Erythroblast (primary cell): ENCODE measurements around the gene HSD11B2.
A peak's percentile ranks its signal among the peaks of the same experiment; 100 is the strongest.

ENCODE experiments used
- DNase-seq, 2 experiments: peaks; one replicate each; lab custom pipeline; 2025; lab: John Stamatoyannopoulos, UW
- GATA1 ChIP-seq: IDR thresholded peaks from 2 replicates; pipeline ENCODE4 v1.6.1; 2011; ENCODE audit warnings: low read depth, mild to moderate bottlenecking, control low read depth, low read length, moderate library complexity
- POLR2A ChIP-seq: IDR thresholded peaks from 2 replicates; pipeline ENCODE4 v1.6.1; 2011; ENCODE audit warnings: mild to moderate bottlenecking, low read length

The HSD11B2 gene

GRCh38 chr16:67430977-67431774 is at the start of gene HSD11B2:
HSD11B2 (plus strand) TSS chr16:67431121; CDS start chr16:67431249, 128 bp downstream.
- no peak for TF ChIP-seq POLR2A
- TF ChIP-seq GATA1 = no peak
- DNase-seq = peak; percentile 53

GRCh38 chr16:67383284-67383683 is 47.6 kb upstream of the HSD11B2 start:
- TF ChIP-seq GATA1 (no peak), POLR2A (no peak)

GRCh38 chr16:67384778-67385510 is 46.0 kb upstream of the HSD11B2 start:
- no peak for DNase-seq
- TF ChIP-seq GATA1 (no peak), POLR2A (no peak)

More at GRCh38 chr16:67383284-67383683, 47.6 kb upstream of the HSD11B2 start:
- no peak for DNase-seq

- no peak for TF ChIP-seq POLR2A
- no peak for DNase-seq
Measured at GRCh38 chr16:67386861-67387455, 44.0 kb upstream of the HSD11B2 start.

GRCh38 chr16:67387479-67388079 is 43.3 kb upstream of the HSD11B2 start:
- DNase-seq = no peak
- no peak for TF ChIP-seq GATA1
- no peak for TF ChIP-seq POLR2A

- TF ChIP-seq GATA1 (no peak), POLR2A (no peak)
- DNase-seq = no peak
Measured at GRCh38 chr16:67388191-67388590, 42.7 kb upstream of the HSD11B2 start.

- no peak for DNase-seq
- TF ChIP-seq POLR2A = no peak
Measured at GRCh38 chr16:67388591-67388990, 42.3 kb upstream of the HSD11B2 start.

GRCh38 chr16:67389911-67390815 is 40.8 kb upstream of the HSD11B2 start:
- no peak for DNase-seq
- TF ChIP-seq POLR2A (no peak), GATA1 (no peak)

- TF ChIP-seq POLR2A = no peak
- TF ChIP-seq GATA1 = no peak
Measured at GRCh38 chr16:67390816-67391423, 40.0 kb upstream of the HSD11B2 start.

GRCh38 chr16:67391424-67392300 is 39.3 kb upstream of the HSD11B2 start:
- TF ChIP-seq GATA1 (no peak), POLR2A (no peak)
- DNase-seq = no peak

More at GRCh38 chr16:67390816-67391423, 40.0 kb upstream of the HSD11B2 start:
- no peak for DNase-seq

GRCh38 chr16:67392301-67393059 is 38.4 kb upstream of the HSD11B2 start:
- no peak for DNase-seq

More at GRCh38 chr16:67392301-67393059, 38.4 kb upstream of the HSD11B2 start:
- TF ChIP-seq GATA1 = no peak
- TF ChIP-seq POLR2A = no peak
